Fibroblast of lung (primary cell): Measurements from ENCODE around the gene IL36B. TPM values are rescaled to one million over a fixed set of nuclear protein-coding genes. Genes with fewer than 3 reads are reported as not detected.

Experiments used
- DNase-seq, 2 donors: peaks; one replicate each; pipeline versions ENCODE4 v3.0.0 to v3.0.0-alpha.2; 2010; ENCODE audit warnings: low read depth in 2 of 2
- H2AFZ ChIP-seq: 2 replicates; pipeline ENCODE4 v1.5.1; 2012; ENCODE audit warnings: low read length, control low read depth, inconsistent platforms
- H3K27ac ChIP-seq: 2 replicates; pipeline ENCODE4 v1.5.1; 2011; ENCODE audit warnings: low read length, control low read depth; ENCODE audit not compliant: insufficient read depth
- H3K27me3 ChIP-seq: 2 replicates; pipeline ENCODE4 v1.5.1; 2011; ENCODE audit warnings: mild to moderate bottlenecking, low read length; ENCODE audit not compliant: control insufficient read depth, insufficient read depth
- H3K36me3 ChIP-seq: 2 replicates; pipeline ENCODE4 v1.5.1; 2011; ENCODE audit warnings: low read length; ENCODE audit not compliant: control insufficient read depth, insufficient read depth
- H3K4me1 ChIP-seq: 2 replicates; pipeline ENCODE4 v1.5.1; 2011; ENCODE audit warnings: low read length; ENCODE audit not compliant: control insufficient read depth, insufficient read depth; ENCODE audit errors: extremely low read depth
- H3K4me2 ChIP-seq: 2 replicates; pipeline ENCODE4 v1.5.1; 2011; ENCODE audit warnings: low read length, control low read depth; ENCODE audit not compliant: insufficient read depth; ENCODE audit errors: extremely low read depth
- H3K4me3 ChIP-seq, 4 experiments: fragments of 200-600 bp in 1 of 4; sonication (generic) in 1 of 4; replicated peaks in 1 of 4; 2 replicates each; pipeline ENCODE4 v1.5.1; 2011 to 2016; ENCODE audit warnings: low read length in 4 of 4, low read depth in 3 of 4, mild to moderate bottlenecking in 3 of 4, control low read depth in 2 of 4, inconsistent platforms in 1 of 4, mixed read lengths in 1 of 4; ENCODE audit not compliant: insufficient read depth in 1 of 4; ENCODE audit errors: control extremely low read depth in 1 of 4
- H3K79me2 ChIP-seq: 2 replicates; pipeline ENCODE4 v1.5.1; 2012; ENCODE audit warnings: mild to moderate bottlenecking, low read length, inconsistent platforms; ENCODE audit not compliant: control insufficient read depth, insufficient read depth
- H3K9ac ChIP-seq: 2 replicates; pipeline ENCODE4 v1.5.1; 2011; ENCODE audit warnings: mild to moderate bottlenecking, low read length, control low read depth; ENCODE audit not compliant: insufficient read depth
- H3K9me3 ChIP-seq: 2 replicates; pipeline ENCODE4 v1.5.1; 2012; ENCODE audit warnings: low read depth, low read length; ENCODE audit not compliant: control insufficient read depth, insufficient read depth
- H4K20me1 ChIP-seq: 2 replicates; pipeline ENCODE4 v1.5.1; 2011; ENCODE audit warnings: low read length; ENCODE audit not compliant: control insufficient read depth, insufficient read depth; ENCODE audit errors: extremely low read depth
- EZH2 ChIP-seq: IDR thresholded peaks from 2 replicates; pipeline ENCODE4 v1.5.1; 2012; ENCODE audit warnings: low read length, control low read depth, mild to moderate bottlenecking; ENCODE audit errors: missing control alignments
- polyA plus RNA-seq, 2 donors: library from polyadenylated mRNA; depleted of rRNA in 1 of 2; stranded (reverse) in 1 of 2; unstranded in 1 of 2; fragments of >200 nt; gene quantifications; 2 replicates each; pipeline ENCODE4 v1.2.1, GENCODE V29; 2011 to 2012; ENCODE audit warnings: missing spikeins in 1 of 2
- total RNA-seq: library from RNA; depleted of rRNA; stranded (reverse); fragments of >200 nt; gene quantifications from 2 replicates; pipeline ENCODE4 v1.2.1, GENCODE V29; 2014
- TF ChIP-seq, protein P1 (sequence below), 2 donors: IDR thresholded peaks in 1 of 2; conservative IDR thresholded peaks in 1 of 2; 1 replicate in 1 of 2; 2 replicates in 1 of 2; pipeline ENCODE4 v1.5.1; 2011 to 2012; ENCODE audit warnings: low read length in 2 of 2, control low read depth in 1 of 2, inconsistent platforms in 1 of 2, low read depth in 1 of 2, mild to moderate bottlenecking in 1 of 2

Gene IL36B
- total and polyA plus RNA-seq, 2 donors (not counting 1 experiment from before 2014, with no cell fraction given): not detected

DNA sequence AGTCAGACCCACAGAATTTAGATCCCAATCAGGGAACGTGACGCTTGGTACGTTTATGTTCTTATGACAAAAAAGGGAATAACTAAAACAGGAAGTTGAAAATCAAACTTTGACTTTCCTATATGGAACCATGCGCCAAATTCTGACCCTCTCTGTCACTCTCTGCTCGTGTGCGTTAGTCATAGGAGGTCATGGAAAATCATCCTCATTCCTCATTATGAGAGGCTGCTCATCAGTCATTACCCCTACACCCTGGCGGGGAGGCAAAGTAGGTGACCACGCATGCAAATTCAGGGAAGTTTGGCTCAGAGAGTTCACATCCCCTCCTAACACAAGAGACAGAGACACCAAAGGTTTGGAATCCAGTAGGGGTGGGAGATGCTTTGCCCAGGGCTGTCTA, 30.6 kb upstream of the IL36B start:
- H3K27me3 ChIP-seq: peaks cover 9% of the 10 kb centered on the region
- DNase-seq: no peak
- no peaks in the 10 kb centered on the region for H3K4me1 ChIP-seq
- H3K9me3 ChIP-seq: no peaks in the 10 kb centered on the region
- no peak overlapping the region for H2AFZ ChIP-seq
- no peak overlapping the region for H3K4me2 ChIP-seq
- H3K27ac ChIP-seq: no peak overlapping the region
- no peak overlapping the region for H3K9ac ChIP-seq
- H3K36me3 ChIP-seq: no peaks in the 10 kb centered on the region
- no peak for TF ChIP-seq EZH2
- TF ChIP-seq, protein P1, sequence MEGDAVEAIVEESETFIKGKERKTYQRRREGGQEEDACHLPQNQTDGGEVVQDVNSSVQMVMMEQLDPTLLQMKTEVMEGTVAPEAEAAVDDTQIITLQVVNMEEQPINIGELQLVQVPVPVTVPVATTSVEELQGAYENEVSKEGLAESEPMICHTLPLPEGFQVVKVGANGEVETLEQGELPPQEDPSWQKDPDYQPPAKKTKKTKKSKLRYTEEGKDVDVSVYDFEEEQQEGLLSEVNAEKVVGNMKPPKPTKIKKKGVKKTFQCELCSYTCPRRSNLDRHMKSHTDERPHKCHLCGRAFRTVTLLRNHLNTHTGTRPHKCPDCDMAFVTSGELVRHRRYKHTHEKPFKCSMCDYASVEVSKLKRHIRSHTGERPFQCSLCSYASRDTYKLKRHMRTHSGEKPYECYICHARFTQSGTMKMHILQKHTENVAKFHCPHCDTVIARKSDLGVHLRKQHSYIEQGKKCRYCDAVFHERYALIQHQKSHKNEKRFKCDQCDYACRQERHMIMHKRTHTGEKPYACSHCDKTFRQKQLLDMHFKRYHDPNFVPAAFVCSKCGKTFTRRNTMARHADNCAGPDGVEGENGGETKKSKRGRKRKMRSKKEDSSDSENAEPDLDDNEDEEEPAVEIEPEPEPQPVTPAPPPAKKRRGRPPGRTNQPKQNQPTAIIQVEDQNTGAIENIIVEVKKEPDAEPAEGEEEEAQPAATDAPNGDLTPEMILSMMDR (conservative IDR thresholded peaks at IDR 0.05 in 1 of 2, IDR thresholded peaks at IDR 0.05 in 1 of 2; ENCODE audit: low read depth in 1 of 2, low read length in 2 of 2): no peak
- H4K20me1 ChIP-seq: no peaks in the 10 kb centered on the region
- H3K79me2 ChIP-seq: no peaks in the 10 kb centered on the region
- H3K4me3 ChIP-seq: no peak overlapping the region

DNA sequence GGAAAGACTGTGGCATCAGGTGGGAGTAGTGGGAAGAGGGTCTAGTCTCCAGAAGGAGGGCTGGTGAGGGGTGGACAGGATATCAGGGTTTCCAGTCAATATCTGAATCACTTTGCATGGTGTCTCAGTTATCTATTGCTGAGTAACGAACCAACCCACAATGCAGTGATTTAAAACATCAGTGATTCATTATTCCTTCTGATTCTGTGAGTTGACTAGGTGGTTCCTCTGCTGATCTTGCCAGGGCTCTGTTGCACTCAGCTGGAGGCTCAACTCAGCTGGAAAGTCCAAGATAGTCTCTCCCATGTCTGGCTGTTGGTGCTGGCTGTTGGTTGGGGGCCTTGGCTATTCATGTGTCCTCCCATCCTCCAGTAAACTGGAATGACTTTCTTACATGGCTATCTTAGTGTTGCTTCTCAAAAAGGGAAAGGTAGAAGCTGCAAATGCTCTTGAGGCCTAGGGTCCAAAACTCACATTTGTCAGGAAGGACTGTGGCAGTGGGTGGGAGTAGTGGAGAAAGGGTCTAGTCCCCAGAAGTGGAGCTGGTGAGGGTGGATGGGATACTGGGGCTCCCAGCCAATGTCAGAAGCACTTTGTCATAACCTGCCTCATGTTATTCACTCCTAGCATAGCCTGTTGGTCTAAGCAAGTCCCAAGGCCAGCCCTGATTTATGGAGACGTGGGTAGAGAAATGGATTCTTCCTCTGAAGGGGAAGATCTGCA, 29.0 kb upstream of the IL36B start:
- no peaks in the 10 kb centered on the region for H3K36me3 ChIP-seq
- H4K20me1 ChIP-seq: no peaks in the 10 kb centered on the region
- H3K27ac ChIP-seq: no peak overlapping the region
- H3K9ac ChIP-seq: no peak overlapping the region
- H3K27me3 ChIP-seq: peaks cover 9% of the 10 kb centered on the region
- H2AFZ ChIP-seq: no peak overlapping the region
- TF ChIP-seq EZH2: no peak
- TF ChIP-seq, protein P1 (conservative IDR thresholded peaks at IDR 0.05 in 1 of 2, IDR thresholded peaks at IDR 0.05 in 1 of 2; ENCODE audit: low read depth in 1 of 2, low read length in 2 of 2): no peak
- H3K4me2 ChIP-seq: no peak overlapping the region
- H3K4me1 ChIP-seq: no peaks in the 10 kb centered on the region
- H3K9me3 ChIP-seq: no peaks in the 10 kb centered on the region
- no peaks in the 10 kb centered on the region for H3K79me2 ChIP-seq
- no peak overlapping the region for H3K4me3 ChIP-seq
- DNase-seq: no peak

DNA sequence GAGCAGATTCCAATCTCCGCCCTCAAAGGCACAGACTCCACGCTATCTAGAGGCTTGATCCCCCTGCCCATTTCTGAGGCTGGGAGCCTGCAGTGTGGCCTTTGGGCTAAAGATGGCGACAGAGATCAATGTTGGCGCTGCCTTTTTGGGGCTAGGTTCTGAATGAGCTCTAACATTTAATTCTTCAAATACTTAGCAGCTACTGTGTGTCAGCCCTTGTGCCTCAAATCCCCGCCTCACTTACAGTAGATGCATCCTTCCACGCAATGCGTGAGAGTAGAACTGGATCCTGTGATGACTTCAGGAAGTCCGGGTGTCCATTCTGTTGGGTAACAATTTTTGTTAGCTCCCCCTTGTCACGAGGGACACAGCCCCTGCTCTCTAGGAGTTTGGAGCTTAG, 27.5 kb upstream of the IL36B start:
- no peak overlapping the region for H2AFZ ChIP-seq
- H3K79me2 ChIP-seq: no peaks in the 10 kb centered on the region

More for the DNA sequence above, 27.5 kb upstream of the IL36B start:
- peaks cover 9% of the 10 kb centered on the region for H3K27me3 ChIP-seq
- H4K20me1 ChIP-seq: no peaks in the 10 kb centered on the region
- no peak overlapping the region for H3K9ac ChIP-seq
- no peaks in the 10 kb centered on the region for H3K9me3 ChIP-seq
- TF ChIP-seq, protein P1 (conservative IDR thresholded peaks at IDR 0.05 in 1 of 2, IDR thresholded peaks at IDR 0.05 in 1 of 2; ENCODE audit: low read depth in 1 of 2, low read length in 2 of 2): peak; percentile 62 to 80
- no peak for TF ChIP-seq EZH2
- no peaks in the 10 kb centered on the region for H3K36me3 ChIP-seq
- no peaks in the 10 kb centered on the region for H3K4me1 ChIP-seq
- H3K4me2 ChIP-seq: no peak overlapping the region
- no peak overlapping the region for H3K4me3 ChIP-seq
- DNase-seq: peak; percentile 10 to 20
- no peak overlapping the region for H3K27ac ChIP-seq
